Mesendoderm (in vitro differentiated cells): Measurements from ENCODE around the gene ZBTB24. TPM values are rescaled to one million over a fixed set of nuclear protein-coding genes. Genes with fewer than 3 reads are reported as not detected.

Experiments
- DNase-seq: peaks from one replicate; pipeline ENCODE4 v3.0.0; 2013
- H2AK5ac ChIP-seq: 2 replicates; pipeline ENCODE4 v1.6.1; 2013; ENCODE audit warnings: low read length, inconsistent platforms
- H2BK120ac ChIP-seq: 2 replicates; pipeline ENCODE4 v1.6.1; 2013; ENCODE audit warnings: low read depth, mild to moderate bottlenecking, low read length, moderate library complexity, mixed read lengths
- H2BK15ac ChIP-seq: replicated peaks from 2 replicates; pipeline ENCODE4 v1.6.1; 2013; ENCODE audit warnings: low read depth, mild to moderate bottlenecking, moderate library complexity
- H2BK5ac ChIP-seq: 2 replicates; pipeline ENCODE4 v1.6.1; 2013; ENCODE audit warnings: low read length, inconsistent platforms
- H3K18ac ChIP-seq: 2 replicates; pipeline ENCODE4 v1.6.1; 2013; ENCODE audit warnings: mild to moderate bottlenecking, low read length, mixed read lengths
- H3K23ac ChIP-seq: one replicate; pipeline ENCODE4 v1.6.1; 2013; ENCODE audit warnings: low read length
- H3K27ac ChIP-seq: 2 replicates; pipeline ENCODE4 v1.5.1; 2013; ENCODE audit warnings: low read depth, mild to moderate bottlenecking, inconsistent platforms, low read length, moderate library complexity
- H3K27me3 ChIP-seq: 2 replicates; pipeline ENCODE4 v1.6.1; 2013; ENCODE audit warnings: low read length, control low read depth, mild to moderate bottlenecking, inconsistent platforms; ENCODE audit not compliant: insufficient read depth, poor library complexity
- H3K36me3 ChIP-seq: 2 replicates; pipeline ENCODE4 v1.6.1; 2013; ENCODE audit warnings: low read length, inconsistent platforms; ENCODE audit not compliant: control insufficient read depth, insufficient read depth
- H3K4ac ChIP-seq: one replicate; pipeline ENCODE4 v1.6.1; 2013; ENCODE audit warnings: low read depth, mild to moderate bottlenecking, low read length, moderate library complexity
- H3K4me1 ChIP-seq: 2 replicates; pipeline ENCODE4 v1.6.1; 2013; ENCODE audit warnings: low read depth, low read length, inconsistent platforms; ENCODE audit not compliant: control insufficient read depth
- H3K4me2 ChIP-seq: 2 replicates; pipeline ENCODE4 v1.6.1; 2013; ENCODE audit warnings: low read length
- H3K4me3 ChIP-seq: 2 replicates; pipeline ENCODE4 v1.5.1; 2013; ENCODE audit warnings: mild to moderate bottlenecking, low read length
- H3K56ac ChIP-seq: one replicate; pipeline ENCODE4 v1.6.1; 2013; ENCODE audit warnings: low read length
- H3K79me1 ChIP-seq: 2 replicates; pipeline ENCODE4 v1.6.1; 2013; ENCODE audit warnings: low read length, inconsistent platforms
- H3K79me2 ChIP-seq: 2 replicates; pipeline ENCODE4 v1.6.1; 2013; ENCODE audit warnings: mild to moderate bottlenecking, low read length; ENCODE audit not compliant: control insufficient read depth, insufficient read depth
- H3K9ac ChIP-seq: 2 replicates; pipeline ENCODE4 v1.6.1; 2013; ENCODE audit warnings: low read length, inconsistent platforms
- H4K5ac ChIP-seq: one replicate; pipeline ENCODE4 v1.6.1; 2013; ENCODE audit warnings: low read length
- H4K8ac ChIP-seq: one replicate; pipeline ENCODE4 v1.6.1; 2013; ENCODE audit warnings: low read depth, mild to moderate bottlenecking, control low read depth, low read length, moderate library complexity
- WGBS: extraction: QIAGEN DNeasy Blood & Tissue Kit; methylation state at CpG from one replicate; pipeline ENCODE4 v1.1.7; 2013; ENCODE audit warnings: low lambda C conversion rate, missing lambda C conversion rate; ENCODE audit not compliant: insufficient coverage; ENCODE audit errors: extremely low coverage; 5-methylcytosine and 5-hydroxymethylcytosine counted together
- polyA plus RNA-seq, 2 experiments: library from polyadenylated mRNA; stranded (reverse); fragments of 200-250 nt; gene quantifications; one replicate each; pipeline ENCODE4 v1.2.3, GENCODE V29; 2013

Gene ZBTB24
- 12.4 TPM for polyA plus RNA-seq (2013, experiment 1 of 2)
- 12.1 TPM for polyA plus RNA-seq (2013, experiment 2 of 2)

DNA sequence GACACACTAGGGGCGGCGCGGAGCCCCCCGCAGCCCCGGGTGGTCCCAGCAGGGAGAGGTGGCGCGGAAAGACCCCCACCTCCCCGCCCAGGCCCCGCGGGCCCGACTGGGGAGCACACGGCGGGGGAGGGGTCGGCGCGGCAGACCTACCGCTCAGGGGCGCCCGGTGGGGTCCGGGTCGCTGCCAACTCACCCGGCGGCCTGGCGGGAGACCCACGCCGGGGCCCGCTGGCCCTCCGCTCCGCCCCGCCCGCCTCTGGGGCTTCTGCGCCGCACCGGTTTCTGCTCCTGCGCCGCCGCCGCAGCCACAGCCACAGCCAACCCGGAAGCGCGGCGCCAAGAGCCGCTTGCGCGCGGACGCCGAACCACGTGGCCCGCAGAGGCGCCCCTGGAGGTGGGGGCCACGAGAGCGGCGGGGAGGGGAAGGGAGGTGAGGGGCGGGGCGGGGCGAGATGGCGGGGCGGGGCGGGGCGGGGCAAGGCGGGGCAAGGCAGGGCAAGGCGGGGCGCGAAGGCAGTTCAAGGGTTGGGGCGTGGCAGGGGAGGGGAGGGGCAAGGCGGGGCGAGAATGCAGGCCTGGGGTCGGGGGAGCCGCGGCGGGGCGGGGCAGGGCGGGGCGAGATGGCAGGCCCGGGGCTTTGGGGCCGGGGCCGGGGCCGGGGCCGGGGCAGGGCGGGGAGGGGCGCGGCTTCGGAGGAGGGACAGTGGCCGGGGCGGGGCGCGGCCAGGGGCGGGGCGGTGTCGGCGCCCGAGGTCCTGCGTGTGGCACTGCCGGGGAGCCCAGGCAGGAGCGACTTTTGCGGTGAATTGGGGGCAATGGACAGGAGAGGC is at the start of gene ZBTB24:
Gene ZBTB24, minus strand, starts transcription at position 315 of the 830 bp plus-strand sequence. CDS start 1,193 bp downstream, outside the sequence.
- Histone ChIP-seq H3K27me3 (no peaks in the 10 kb centered on the region), H3K4me2 (peak within 1 kb of the TSS; percentile 98), H3K79me2 (peaks cover 35% of the 10 kb centered on the region), H3K27ac (no peak within 1 kb of the TSS), H4K5ac (no peak within 1 kb of the TSS), H3K23ac (peak within 1 kb of the TSS; percentile 66), H3K79me1 (peaks cover 17% of the 10 kb centered on the region), H3K4ac (peak within 1 kb of the TSS; percentile 98), H3K4me1 (peaks cover 10% of the 10 kb centered on the region), H2AK5ac (no peak within 1 kb of the TSS), H3K9ac (peak within 1 kb of the TSS; percentile 93), H3K56ac (peak within 1 kb of the TSS; percentile 95), H3K18ac (peak within 1 kb of the TSS; percentile 99), H3K36me3 (no peaks in the 10 kb centered on the region), H2BK5ac (no peak within 1 kb of the TSS), H2BK15ac (no peak within 1 kb of the TSS), H4K8ac (peak within 1 kb of the TSS; percentile 70), H2BK120ac (peak within 1 kb of the TSS; percentile 68), H3K4me3 (peak within 1 kb of the TSS; percentile 97)
- WGBS: no CpG with 5 or more reads among the region's 97 CpGs
- peak; percentile 93 for DNase-seq

DNA sequence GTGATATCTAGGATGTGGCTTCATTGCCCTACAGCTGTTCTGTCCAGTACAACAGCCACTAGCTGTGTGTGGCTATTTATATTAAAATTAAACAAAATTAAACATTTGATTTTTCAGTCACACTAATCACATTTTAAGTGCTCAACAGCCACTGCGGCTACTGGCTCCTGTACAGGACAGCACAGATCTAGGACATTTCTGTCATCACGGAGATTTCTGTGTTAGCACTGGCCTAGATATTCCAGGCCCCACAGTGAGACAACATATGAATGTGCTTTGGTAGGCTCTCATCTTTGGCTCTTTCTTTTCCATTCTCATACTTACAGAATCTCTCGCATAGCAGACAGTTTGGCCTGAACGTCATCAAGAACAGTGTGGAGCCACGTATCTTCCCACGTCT is 48.4 kb upstream of the ZBTB24 start:
- no peak overlapping the region for H3K27ac ChIP-seq
- no peaks in the 10 kb centered on the region for H3K36me3 ChIP-seq
- H3K4me2 ChIP-seq: no peak overlapping the region
- H3K23ac ChIP-seq: no peak overlapping the region
- no peak for DNase-seq
- H2BK15ac ChIP-seq: no peak overlapping the region
- H3K4ac ChIP-seq: no peak overlapping the region
- no peaks in the 10 kb centered on the region for H3K4me1 ChIP-seq
- H3K4me3 ChIP-seq: no peak overlapping the region
- no peak overlapping the region for H2BK120ac ChIP-seq
- WGBS: no CpG with 5 or more reads among the region's 6 CpGs
- no peaks in the 10 kb centered on the region for H3K79me1 ChIP-seq
- H4K8ac ChIP-seq: no peak overlapping the region
- no peak overlapping the region for H4K5ac ChIP-seq
- no peak overlapping the region for H3K56ac ChIP-seq
- no peak overlapping the region for H3K18ac ChIP-seq
- no peak overlapping the region for H3K9ac ChIP-seq
- no peak overlapping the region for H2BK5ac ChIP-seq
- H2AK5ac ChIP-seq: no peak overlapping the region
- H3K79me2 ChIP-seq: no peaks in the 10 kb centered on the region
- H3K27me3 ChIP-seq: no peaks in the 10 kb centered on the region

DNA sequence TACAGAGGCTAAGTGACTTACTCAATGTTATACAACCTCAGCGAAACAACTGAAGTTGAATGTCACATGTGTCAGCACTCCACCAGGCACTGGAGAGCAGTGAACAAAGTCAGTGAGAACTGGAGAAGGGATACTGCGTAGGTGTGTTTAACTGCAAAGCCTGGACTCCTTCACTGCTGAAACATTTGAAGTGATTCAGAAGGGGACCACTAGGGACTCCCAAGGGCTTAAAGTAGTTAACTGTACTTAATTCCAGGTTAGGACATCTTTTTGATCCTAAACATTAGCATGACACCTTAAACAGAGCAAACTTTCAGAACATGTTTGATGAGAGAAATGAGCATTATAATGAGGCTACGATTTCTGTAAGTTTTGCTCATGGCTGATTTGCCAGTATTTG is 45.0 kb upstream of the ZBTB24 start:
- no peaks in the 10 kb centered on the region for H3K79me1 ChIP-seq
- H3K36me3 ChIP-seq: no peaks in the 10 kb centered on the region
- H3K27ac ChIP-seq: no peak overlapping the region
- no peak overlapping the region for H2BK5ac ChIP-seq
- no peak overlapping the region for H3K18ac ChIP-seq
- H4K8ac ChIP-seq: no peak overlapping the region
- H3K56ac ChIP-seq: no peak overlapping the region
- no peak overlapping the region for H2AK5ac ChIP-seq
- H3K4me1 ChIP-seq: no peaks in the 10 kb centered on the region
- H3K4me2 ChIP-seq: no peak overlapping the region
- H2BK120ac ChIP-seq: no peak overlapping the region
- no peak overlapping the region for H3K23ac ChIP-seq
- no peak overlapping the region for H3K4ac ChIP-seq
- H3K79me2 ChIP-seq: no peaks in the 10 kb centered on the region
- peak; percentile 58 for DNase-seq
- H2BK15ac ChIP-seq: no peak overlapping the region
- no peak overlapping the region for H3K9ac ChIP-seq
- no CpG with 5 or more reads among the region's 3 CpGs for WGBS
- no peak overlapping the region for H3K4me3 ChIP-seq
- H3K27me3 ChIP-seq: no peaks in the 10 kb centered on the region
- no peak overlapping the region for H4K5ac ChIP-seq

DNA sequence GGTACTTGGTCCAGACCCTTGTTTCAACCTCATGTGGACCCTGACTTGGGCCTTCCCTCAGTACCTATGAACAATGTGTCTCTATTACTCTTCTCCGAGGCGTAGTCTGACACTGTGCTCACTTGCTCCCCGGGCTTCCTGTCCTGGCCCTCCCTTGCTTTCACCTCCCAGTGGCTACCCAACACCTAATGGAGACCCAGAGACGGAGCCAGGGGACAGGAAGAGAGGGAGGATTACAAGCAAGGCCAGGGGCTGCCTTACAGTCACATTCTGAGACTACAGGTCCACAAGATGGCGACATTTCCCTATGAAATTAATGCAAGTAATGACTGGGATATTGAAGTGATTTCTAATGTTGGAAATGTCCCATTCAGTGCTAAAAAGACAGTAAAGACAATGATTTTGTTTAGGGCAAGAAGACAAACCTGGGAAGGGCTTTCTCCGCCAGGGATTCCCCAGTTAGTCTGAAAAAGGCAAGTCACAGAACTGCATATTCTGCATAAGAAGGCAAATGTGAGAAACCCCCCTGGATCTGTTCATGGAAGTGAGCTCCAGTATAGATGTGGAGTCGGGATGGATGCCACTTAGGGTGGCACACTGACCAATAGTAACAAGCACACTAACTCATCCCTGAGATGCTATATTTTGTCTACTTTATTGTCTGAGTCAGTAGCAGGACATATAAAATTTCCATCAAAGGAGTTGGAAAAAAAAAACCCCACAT is 44.0 kb upstream of the ZBTB24 start:
- no peak overlapping the region for H4K8ac ChIP-seq
- H2BK15ac ChIP-seq: no peak overlapping the region
- no CpG with 5 or more reads among the region's 7 CpGs for WGBS
- no peak overlapping the region for H3K27ac ChIP-seq
- H3K36me3 ChIP-seq: no peaks in the 10 kb centered on the region
- peak overlapping the region; percentile 12 for H3K56ac ChIP-seq
- H3K79me2 ChIP-seq: no peaks in the 10 kb centered on the region
- H3K4me3 ChIP-seq: no peak overlapping the region
- H2AK5ac ChIP-seq: no peak overlapping the region
- no peak overlapping the region for H3K23ac ChIP-seq
- H3K27me3 ChIP-seq: no peaks in the 10 kb centered on the region
- no peak overlapping the region for H3K4ac ChIP-seq
- no peak overlapping the region for H4K5ac ChIP-seq
- H2BK120ac ChIP-seq: no peak overlapping the region
- H3K9ac ChIP-seq: no peak overlapping the region
- peak; percentile 89 for DNase-seq
- H3K4me2 ChIP-seq: no peak overlapping the region
- no peak overlapping the region for H3K18ac ChIP-seq
- no peak overlapping the region for H2BK5ac ChIP-seq
- H3K79me1 ChIP-seq: no peaks in the 10 kb centered on the region
- no peaks in the 10 kb centered on the region for H3K4me1 ChIP-seq

DNA sequence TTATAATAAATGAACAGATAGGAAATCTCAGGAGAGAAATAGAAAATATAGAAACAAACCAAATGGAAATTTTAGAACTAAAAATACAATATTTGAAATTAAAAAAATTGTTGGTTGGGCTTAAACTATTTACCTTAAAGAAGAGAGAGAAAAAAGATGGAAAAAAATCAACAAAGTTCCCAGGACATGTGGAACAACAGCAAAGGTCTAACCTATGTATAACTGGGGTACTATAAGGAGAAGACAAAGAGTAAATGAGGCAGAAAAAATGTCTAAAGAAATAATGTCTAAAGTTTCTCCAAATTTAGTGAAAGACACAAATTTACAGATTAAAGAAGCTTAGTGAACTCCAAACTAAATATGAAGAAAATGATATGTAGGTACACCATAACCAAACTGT is 41.1 kb upstream of the ZBTB24 start:
- Histone ChIP-seq H2BK5ac (no peak overlapping the region), H3K4me3 (no peak overlapping the region), H4K5ac (no peak overlapping the region), H3K79me2 (no peaks in the 10 kb centered on the region), H2BK15ac (no peak overlapping the region), H3K4me1 (no peaks in the 10 kb centered on the region), H2BK120ac (no peak overlapping the region), H2AK5ac (no peak overlapping the region), H3K27me3 (no peaks in the 10 kb centered on the region), H3K23ac (no peak overlapping the region), H3K27ac (no peak overlapping the region), H3K18ac (no peak overlapping the region), H3K4ac (no peak overlapping the region), H3K4me2 (no peak overlapping the region), H4K8ac (no peak overlapping the region), H3K9ac (no peak overlapping the region), H3K56ac (no peak overlapping the region), H3K79me1 (no peaks in the 10 kb centered on the region), H3K36me3 (no peaks in the 10 kb centered on the region)
- no peak for DNase-seq
